HG02759 (cell line): ENCODE results near the gene SLC35G2.
"Not testable (repeated sequence)": the region's sequence is repeated elsewhere in the genome, so short reads cannot be mapped to it uniquely, and the experiment has no call there.

Experiments used
- ATAC-seq: cut with Tn5 transposase; IDR thresholded peaks from one replicate; pipeline ENCODE4 v1.9.1; 2021; ENCODE audit warnings: mild to moderate bottlenecking, moderate library complexity; ENCODE audit not compliant: unreplicated experiment

The SLC35G2 gene

GRCh38 chr3:136818769-136819391, at the start of gene SLC35G2:
Gene SLC35G2 (plus strand): TSS chr3:136819126. CDS start chr3:136854461, 35,335 bp downstream.
- peak; percentile 47 for ATAC-seq

DNA sequence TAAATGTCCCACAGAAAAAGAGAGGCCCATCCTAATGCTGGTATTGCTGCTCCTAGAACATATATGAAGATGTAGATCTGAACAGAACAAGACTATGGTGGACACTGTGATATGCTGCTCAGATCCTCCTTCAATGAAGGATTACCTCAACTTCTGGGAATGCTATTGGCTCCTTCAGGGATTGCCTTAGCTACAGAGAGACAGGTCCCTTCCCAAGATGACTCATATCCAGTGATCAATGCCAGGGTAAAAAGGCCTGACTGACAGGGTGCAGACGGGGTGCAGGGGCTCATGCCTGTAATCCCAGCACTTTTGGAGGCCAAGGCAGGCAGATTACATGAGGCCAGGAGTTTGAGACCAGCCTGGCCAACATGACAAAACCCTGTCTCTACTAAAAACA, 46.2 kb upstream of the SLC35G2 start:
- ATAC-seq = no peak

DNA sequence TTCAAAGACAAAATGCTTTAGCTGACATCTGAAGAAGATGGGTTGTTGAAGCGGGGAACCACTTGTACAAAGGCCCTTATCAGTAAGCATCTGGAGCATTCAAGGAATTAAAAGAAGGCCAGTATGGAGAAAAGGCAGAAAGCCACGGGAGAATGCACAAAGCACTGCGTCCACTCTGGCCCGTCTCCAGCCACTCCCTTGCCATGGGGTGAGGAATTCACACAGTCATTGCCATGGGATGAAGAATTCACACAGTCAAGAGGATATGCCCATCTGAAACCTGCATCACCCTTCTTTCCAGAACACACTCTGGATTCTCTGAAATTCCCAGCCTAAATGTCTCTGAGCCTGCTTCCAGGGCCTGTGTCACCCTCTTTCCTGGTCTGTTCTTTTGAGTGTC, 40.1 kb upstream of the SLC35G2 start:
- ATAC-seq = no peak

DNA sequence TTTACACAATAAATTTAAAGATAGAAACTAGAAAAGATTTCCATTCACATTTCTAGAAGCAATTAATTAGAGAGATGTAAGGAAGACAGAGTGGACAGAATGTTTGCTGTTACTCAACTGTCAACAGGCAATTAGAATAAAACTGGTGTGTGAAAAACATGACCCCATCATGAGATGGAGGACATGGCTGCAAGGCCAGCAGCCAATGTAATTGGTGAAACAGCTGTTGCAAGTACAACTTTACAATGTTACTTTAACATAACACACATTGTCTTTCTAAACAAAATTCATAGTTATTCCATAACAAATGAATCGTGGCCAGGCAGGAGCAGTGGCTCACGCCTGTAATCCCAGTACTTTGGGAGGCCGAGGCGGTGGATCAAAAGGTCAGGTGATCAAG, 38.2 kb upstream of the SLC35G2 start:
- no peak for ATAC-seq

- no peak for ATAC-seq
These were observed 35.2 kb upstream of the SLC35G2 start for GRCh38 chr3:136783708-136784191.

- peak; percentile 72 for ATAC-seq
These were observed 31.6 kb upstream of the SLC35G2 start for GRCh38 chr3:136787349-136787748.

- ATAC-seq = no peak
These were observed 30.8 kb upstream of the SLC35G2 start for GRCh38 chr3:136788154-136788553.

DNA sequence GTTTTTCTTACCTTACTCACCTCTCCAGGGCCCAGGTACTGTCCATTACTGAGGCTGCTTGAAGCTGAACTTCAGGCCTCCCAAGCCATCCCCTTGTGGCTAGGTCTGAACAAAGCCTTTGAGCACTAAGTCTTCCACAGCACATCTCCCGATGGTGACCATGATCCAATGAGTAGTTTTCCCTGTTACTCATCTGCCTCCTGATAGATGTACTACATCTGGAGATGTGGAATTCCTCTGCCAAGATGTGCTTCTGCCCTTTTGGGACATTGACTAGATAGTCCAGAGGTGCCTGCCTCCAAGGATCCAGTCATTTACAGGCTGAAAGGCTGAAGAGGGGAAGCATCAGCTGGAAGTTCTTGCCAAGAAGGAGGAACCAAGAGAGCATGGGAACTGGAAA, 28.9 kb upstream of the SLC35G2 start:
- ATAC-seq = no peak

DNA sequence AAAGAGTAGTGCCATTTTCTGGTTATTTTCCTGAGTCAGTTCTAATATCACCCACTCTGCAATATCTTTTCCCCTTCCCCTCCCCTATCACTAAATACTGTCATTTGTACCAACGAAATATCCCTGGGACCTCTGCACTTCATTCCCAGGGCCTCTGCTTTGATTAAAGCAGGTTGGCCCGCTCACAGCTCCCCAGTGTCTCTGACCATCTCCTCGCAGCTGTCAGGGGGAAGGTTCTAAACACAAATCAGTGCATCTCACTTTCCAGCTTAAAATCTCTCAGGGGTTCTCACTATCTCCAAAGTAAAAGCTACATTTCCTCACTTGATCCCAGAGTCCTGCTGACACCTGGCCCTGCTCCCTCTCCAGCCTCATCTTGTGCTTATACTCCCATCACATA, 28.1 kb upstream of the SLC35G2 start:
- no peak for ATAC-seq

- ATAC-seq = no peak
These were observed 26.2 kb upstream of the SLC35G2 start for GRCh38 chr3:136792556-136793330.

DNA sequence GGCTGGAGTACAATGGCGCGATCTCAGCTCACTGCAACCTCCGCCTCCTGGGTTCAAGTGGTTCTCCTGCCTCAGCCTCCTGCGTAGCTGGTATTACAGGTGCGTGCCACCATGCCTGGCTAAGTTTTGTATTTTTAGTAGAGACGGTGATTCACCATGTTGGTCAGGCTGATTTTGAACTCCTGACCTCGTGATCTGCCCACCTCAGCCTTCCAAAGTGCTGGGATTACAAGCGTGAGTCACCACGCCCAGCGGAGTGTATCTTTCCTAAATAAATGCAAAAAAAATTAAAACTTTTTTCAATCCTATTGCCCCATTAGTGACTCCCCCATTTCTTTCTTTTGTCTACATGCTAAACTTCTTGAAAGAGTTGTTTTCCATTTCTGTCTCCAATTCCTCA, 17.8 kb upstream of the SLC35G2 start:
- not testable (repeated sequence) for ATAC-seq

- ATAC-seq = no peak
These were observed 16.4 kb upstream of the SLC35G2 start for GRCh38 chr3:136802481-136802996.

DNA sequence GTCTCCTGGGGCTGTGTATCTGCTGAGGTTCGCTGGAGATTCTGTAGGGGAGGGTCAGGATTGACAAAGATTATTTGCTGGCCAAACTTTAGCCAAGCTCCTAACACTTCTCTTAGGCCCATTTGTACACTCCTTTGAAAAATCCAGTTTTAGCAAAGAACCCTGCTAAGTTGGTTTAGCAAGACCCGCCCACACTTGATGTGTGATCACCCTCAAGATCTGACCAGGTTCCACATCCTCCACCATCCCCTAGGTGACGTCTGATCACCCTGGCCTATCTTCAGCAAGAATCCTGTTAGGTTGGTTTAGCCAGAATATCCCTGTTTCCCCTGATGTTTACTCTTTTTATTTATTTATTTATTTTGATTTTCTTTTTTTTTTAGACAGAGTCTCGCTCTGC, 14.8 kb upstream of the SLC35G2 start:
- no peak for ATAC-seq

- no peak for ATAC-seq
These were observed 14.1 kb upstream of the SLC35G2 start for GRCh38 chr3:136804813-136805212.

- ATAC-seq = no peak
These were observed 13.1 kb upstream of the SLC35G2 start for GRCh38 chr3:136805795-136806194.

DNA sequence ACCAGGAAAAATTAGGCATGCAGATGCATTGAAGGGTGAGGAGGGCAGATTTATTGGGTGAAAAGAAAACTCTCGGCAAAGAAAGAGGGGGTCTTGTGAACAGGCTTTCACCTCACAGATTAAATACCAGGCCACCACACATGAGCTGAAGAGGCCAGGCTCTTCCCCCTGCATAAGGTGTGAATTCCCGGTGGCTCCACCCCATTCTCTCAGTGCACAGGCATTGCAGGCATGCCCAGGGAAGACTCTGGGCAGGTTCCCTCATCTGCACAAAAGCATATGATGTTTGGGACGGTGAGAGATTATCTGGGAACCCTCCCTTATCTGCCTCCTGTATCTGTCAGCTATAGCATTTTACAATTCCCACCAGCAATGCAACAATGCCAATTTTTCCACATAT, 7.2 kb upstream of the SLC35G2 start:
- no peak for ATAC-seq

GRCh38 chr3:136817448-136817847, 1.5 kb upstream of the SLC35G2 start:
- ATAC-seq = no peak

DNA sequence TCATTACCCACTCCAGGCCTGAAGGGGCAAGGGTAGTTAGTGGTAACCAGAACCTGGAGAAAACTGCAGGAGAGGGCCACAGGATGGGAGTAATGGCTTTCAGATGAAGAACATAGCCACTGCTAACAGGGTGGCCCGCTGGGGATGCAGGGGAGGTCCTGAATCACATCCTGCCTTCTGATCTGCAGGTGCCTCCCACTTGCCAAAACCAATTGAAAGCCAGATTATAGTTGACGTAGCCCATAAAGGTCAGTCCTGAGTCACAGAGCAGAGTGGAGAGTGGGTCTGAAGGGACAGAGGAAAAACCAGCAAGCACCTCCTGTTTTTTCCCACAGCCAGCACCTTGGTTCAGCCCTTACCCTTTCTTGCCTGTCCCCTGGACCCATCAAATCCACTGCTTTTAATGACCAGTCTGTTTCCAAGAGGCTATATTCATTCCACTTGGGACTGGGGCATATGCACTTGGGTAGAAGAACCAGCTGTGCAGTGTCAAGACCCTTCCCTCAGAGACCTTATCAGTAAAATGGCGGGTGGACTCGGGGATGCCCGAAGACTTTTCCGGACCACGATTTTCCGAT, 646 bp upstream of the SLC35G2 start:
- peak; percentile 23 for ATAC-seq

DNA sequence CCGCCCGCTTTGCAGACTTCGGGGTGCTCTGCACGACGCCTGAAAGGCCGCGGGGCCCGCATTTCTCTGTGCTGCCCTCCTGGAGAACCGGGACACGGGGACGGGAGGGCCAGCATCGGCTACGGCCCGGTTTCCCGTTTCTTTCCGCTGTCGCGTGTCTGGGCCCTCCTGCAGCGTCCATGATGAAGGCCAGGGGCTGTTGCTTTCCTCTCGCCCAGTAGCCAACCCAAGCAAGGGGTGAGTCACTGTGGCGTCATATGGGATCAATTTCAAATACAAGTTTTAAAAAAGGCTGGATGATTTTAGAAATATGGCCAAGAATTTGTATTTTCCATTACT, 435 bp downstream of the SLC35G2 start:
- peak; percentile 41 for ATAC-seq

GRCh38 chr3:136819731-136820679, 1.1 kb downstream of the SLC35G2 start:
- ATAC-seq = peak; percentile 40

DNA sequence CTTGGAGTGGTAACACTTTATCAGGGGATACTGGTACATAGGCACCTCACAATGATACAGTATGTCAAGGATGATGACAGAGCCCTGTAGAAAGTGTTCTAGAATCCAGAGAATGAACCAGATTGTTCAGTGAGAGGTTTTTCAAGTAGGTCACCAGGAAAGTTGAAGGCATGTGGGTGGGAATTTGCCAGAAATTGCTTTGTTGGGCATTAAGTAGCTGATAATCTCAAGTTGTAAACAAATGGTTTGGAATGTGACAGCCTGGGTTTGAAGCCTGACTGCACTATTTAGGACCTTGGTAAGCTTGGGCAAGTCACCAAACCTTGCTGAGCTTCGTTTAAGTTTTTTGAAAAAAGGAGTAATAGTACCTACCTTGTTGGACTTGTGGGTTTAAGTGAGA, 12.5 kb downstream of the SLC35G2 start:
- ATAC-seq = no peak
